ENCODE results near the gene USP12.

DNA sequence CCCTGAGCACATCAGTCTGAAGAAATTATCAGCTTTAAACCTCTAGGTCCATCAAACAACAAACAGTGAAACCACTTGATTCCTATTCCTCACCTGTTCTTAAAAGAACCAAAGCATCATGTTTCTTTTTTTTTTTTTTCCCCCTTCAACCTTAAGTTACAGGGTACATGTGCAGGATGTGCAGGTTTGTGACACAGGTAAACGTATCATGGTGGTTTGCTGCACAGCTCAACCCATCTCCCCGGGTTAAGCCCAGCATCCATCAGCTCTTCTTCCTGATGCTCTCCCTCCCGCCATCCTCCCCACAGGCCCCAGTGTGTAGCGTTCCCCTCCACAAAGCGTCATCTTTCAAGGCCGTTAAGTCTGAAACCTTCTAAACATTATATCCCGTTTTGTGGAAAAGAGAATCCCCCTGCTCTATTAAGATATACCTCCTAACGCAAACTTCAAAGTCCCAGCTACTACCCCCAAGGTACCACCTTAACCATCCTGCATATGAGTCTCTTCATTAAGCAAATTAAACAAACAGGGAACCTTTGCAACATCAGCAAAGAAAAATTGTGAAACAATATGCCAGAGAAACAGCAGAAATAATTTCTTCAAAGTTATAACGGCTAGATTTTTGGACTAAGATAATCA lies 10.8 kb downstream of the USP12 start:
- TF ChIP-seq, protein P1, sequence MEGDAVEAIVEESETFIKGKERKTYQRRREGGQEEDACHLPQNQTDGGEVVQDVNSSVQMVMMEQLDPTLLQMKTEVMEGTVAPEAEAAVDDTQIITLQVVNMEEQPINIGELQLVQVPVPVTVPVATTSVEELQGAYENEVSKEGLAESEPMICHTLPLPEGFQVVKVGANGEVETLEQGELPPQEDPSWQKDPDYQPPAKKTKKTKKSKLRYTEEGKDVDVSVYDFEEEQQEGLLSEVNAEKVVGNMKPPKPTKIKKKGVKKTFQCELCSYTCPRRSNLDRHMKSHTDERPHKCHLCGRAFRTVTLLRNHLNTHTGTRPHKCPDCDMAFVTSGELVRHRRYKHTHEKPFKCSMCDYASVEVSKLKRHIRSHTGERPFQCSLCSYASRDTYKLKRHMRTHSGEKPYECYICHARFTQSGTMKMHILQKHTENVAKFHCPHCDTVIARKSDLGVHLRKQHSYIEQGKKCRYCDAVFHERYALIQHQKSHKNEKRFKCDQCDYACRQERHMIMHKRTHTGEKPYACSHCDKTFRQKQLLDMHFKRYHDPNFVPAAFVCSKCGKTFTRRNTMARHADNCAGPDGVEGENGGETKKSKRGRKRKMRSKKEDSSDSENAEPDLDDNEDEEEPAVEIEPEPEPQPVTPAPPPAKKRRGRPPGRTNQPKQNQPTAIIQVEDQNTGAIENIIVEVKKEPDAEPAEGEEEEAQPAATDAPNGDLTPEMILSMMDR (IDR thresholded peaks at IDR 0.05), result no peak
- TF ChIP-seq EZH2 (IDR thresholded peaks at IDR 0.05) (no peak), EZH2phosphoT487 (IDR thresholded peaks at IDR 0.05) (no peak)
